EH (cell line): ENCODE measurements around the gene ZNF862.

Experiments used
- DNase-seq: peaks from one replicate; pipeline ENCODE4 v3.0.0-alpha.2; 2015; ENCODE audit warnings: low read depth

The ZNF862 gene

DNA sequence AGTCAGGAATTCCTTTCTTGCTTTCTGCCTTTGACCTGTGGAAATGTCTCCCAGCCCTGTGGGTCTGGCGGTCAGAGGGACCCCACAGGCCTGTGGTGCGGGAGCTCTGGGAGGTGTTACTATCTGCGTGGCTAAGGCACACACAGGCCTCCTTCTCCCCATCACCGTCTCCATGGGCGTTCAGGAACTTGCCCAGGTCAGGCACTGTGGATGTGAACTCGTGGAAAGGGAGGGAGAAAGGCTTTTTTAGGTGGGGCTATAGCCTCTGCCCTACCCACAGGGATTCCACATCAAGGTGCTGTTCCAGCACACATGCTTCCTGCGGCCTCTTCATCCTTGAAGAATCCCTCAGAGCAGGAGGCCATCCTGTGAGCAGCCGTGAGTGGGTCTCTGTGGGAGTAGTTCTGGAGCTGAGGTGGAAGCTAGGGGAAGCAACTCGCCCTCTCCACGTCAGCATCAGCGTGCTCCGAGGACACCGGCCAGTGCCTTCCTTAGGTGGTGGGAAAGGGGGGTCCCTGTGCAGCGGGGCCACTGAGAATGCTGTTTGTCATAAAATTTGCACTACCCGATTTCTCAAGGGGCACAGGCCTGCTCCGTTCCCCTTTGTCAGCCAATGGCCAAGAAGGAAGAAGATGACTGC lies 28.1 kb downstream of the ZNF862 start:
- DNase-seq = no peak

DNA sequence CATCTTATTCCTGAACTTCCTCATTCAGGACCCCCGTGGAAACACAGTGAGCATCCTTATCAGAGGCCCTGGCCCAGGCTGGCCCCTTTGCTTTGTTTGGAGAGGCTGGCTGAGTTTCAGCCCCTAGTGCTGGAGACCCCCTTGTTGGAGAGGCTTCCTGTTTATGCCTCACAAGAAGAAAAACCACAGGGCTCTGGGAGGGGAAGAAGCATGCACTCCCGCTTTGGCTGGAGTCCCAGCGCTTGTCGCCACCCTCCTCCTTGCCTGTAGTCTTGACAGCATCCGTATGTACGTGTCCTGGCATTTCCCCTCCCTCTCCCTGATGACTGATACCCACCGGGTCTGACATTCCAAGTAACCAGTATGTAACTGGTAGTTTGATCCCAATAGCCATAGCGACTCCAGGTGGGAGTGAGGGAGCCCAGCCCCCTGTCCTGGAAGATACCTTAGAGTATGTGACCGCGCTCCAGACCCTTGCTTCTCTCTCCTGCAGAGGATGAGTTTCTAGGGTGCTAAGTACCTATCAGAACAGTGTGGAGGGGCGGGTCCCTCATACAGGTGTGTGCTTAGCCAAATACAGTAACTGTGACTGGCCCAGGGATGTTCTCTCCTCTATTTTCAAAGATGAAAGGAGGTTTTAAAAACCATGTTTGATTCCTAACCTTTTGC lies 28.7 kb downstream of the ZNF862 start:
- DNase-seq = peak; percentile 7

DNA sequence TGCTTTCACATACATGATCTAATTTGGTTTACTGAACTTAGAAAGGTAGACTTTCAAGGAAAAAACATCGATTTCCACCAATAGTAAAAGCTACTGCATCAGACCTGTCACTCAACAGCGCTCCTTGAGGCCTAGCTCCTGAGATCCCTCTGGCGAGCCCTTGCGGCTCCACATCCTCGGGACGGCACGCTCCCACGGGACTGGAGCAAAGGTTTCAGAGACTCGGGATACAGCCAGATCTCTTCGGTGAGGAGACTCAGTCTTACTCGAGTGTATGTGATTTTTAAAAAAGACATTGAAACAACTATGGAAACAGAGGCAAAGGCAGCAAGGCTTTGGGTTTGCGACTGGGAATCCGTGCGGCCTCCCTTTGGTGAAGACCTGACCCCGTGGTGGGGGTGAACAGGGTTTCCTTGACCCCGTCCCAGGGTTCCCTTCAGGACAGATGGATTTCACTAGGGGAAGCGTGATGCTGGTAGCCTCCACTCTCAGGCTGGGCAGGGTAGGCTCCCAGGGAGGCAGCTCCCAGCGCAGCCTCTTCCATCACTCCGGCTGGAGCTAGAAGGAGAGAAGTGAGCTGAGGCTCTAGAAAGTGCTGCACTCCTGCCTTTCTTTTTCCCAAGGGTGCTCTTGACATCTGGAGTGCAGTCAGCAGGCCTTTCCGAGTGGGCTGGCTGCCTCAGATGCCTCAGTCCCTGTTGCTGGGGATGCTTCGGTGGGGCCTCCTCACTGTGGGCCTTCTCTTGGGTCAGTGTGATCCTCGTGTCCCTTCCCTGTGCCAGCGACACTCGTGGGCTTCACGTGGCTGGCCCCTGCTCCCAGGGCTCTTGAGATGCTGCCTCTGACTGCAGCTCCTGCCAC lies 29.8 kb downstream of the ZNF862 start:
- no peak for DNase-seq

DNA sequence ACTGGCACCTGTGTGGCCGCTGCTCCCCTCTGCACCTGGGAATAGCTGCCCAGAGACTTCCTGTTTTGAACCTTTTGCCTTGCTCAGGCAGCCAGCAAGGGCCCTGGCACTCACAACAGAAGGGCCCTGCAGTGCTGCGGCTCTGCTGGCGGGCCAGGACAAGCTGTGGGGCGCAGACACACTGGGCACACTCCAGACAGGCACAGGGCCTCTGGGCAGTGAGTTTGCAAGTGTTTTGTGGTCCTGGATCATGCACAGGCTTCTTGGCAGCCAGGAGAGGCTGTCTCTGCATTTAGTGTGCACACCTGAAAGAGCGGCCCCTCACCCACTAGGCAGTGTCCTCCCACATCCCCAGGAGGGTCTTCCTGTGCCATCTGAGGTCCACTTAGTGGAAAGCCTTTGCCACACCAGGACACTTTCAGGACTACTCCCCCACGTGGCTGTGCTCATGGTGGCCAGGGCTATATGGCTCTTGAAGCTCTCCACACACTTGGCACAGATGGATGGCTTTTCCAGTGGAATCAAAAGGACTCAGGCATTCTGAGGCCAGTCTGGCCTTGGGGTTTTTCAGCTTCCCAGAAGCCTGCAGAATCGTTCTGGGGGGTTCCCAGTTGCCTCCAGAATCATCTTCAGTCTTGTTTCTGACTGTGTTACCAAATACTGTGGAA lies 30.6 kb downstream of the ZNF862 start:
- DNase-seq = no peak

DNA sequence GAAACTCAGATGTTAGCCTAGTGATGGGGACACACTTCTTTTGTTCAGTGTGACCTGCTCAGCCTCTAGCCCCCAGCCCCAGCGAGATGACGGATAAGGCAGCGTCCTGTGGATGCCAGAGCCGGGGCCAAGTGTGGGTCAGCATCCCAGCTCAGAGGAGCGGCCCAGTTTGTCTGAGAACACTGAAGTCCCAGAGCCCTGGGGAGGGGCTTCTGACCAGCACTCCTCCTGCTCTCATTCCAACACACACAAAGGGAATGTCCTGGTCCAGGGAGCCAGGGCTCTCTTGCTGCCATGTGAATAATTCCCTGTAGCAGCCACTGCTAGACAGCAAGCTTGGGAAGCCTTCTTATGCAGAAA lies 31.1 kb downstream of the ZNF862 start:
- DNase-seq = no peak

DNA sequence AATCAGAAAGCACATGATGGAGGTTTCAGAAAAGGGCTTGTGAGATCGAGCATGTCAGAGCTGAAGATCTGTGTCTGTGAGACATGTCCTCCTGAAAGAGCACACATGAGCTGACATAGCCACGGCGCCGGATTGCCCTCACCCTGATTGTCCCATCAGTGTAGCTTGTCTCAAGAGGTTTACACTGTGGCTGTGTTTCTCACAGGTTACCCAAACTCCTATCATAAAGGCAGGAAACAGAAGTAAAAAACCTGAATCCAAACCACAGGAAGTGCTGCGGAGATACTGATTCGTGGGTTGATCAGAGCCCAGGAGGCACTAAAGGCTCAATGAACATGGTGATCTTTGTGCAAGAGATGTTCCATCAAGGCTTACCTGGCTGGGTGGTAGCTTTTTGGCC lies 31.7 kb downstream of the ZNF862 start:
- no peak for DNase-seq

DNA sequence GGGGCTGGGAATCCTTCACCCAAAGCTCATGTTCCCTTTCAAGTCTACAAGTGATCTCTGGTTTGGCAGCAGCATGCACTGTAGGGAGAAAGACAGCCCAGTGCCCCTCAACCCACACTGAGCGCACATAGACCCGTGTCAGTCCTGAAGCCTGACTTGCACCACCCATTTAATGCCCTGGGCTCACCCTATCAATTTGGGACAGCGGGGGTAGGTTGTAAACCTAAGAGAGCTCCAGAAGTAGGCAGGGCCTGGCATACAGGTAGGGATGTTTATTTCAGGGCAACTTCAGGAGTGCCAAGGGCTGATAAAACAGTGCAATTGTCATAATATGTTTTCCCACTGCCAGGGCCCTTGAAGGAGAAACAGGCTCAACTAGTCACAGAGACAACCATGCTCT lies 32.1 kb downstream of the ZNF862 start:
- no peak for DNase-seq

DNA sequence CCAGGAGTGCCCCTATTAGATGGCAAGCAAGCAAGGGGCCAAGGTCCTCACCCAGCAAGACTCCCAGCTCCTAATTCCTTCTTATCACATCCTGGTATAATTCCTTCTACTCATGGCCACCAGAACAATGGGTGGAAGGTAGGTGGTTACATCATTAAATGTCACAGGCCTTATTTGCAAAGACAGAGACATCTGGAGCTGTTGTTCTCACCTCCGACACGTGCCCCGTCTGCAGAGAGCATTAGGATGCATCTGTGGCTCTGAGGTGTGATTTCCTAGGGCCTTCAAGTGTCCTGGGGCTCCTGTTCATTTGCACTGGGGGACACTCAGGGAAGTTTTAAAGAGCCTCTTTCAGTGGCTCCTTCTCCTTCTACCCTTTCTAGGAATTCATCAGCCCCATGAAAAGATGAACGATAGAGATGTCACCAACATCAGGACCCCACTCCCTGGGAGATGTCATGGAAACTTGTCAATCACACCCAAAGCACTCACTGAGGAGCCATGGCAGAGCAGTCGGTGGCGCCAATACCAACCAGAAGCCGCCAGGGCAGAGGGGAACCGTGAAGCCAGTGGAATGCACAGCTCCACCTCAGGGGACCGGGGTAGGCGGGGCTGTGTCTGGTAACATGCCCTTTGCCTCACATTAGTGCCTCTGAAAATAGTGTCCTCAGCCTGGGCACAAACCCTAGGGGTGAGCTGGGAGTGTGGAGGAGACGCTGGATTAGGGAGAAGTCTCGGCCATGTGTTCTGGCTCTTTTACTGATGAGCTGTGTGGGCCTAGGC lies 32.7 kb downstream of the ZNF862 start:
- DNase-seq = no peak

DNA sequence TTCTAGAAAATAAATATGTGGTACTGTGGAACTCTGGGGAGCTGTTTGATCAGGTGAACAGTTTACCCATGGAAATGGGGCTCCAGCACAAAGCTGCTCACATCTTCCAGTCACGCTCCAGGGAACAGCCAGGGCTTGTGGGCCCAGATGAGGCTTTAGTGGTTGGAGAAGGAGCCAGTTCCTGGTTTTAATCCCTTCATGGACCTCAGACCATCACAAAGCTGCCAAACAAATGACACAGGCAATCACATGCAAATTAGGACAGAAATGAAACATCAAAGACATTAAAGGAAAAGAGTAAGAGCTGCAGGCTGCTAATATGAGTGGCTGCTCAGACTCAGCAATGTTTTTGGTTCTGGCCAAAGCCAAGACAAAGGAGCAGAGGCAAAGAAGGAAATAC lies 33.4 kb downstream of the ZNF862 start:
- DNase-seq = no peak

DNA sequence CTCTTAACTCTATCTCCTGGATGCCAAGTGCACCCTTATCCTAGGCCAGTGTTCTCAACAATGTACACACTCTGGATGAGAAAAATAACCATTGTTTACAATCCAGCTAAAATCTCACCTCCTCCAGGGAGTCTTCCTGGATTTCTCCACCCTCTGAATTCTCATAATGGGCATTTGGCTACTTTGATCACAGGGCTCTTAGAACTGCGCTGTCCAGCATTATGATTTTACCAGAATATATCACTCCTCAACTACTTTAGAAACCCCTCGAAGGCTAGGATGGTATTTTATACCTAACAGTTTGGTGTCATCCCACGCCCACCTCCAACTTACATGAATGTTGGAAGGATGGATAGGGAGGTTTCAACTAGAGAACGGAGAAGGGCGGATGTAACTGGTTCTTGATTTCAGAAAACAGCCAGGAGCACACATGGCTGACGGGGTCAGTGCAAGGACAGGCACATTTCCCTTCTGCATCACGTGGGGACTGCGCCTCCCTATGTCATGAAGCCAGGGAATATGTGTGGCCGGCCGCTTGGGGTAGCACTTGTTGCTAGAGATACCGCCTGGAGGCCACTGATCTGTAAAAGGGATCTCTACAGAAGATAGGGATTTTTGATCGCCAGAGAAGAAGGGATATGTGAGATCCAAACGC lies 34.4 kb downstream of the ZNF862 start:
- DNase-seq = peak; percentile 88

DNA sequence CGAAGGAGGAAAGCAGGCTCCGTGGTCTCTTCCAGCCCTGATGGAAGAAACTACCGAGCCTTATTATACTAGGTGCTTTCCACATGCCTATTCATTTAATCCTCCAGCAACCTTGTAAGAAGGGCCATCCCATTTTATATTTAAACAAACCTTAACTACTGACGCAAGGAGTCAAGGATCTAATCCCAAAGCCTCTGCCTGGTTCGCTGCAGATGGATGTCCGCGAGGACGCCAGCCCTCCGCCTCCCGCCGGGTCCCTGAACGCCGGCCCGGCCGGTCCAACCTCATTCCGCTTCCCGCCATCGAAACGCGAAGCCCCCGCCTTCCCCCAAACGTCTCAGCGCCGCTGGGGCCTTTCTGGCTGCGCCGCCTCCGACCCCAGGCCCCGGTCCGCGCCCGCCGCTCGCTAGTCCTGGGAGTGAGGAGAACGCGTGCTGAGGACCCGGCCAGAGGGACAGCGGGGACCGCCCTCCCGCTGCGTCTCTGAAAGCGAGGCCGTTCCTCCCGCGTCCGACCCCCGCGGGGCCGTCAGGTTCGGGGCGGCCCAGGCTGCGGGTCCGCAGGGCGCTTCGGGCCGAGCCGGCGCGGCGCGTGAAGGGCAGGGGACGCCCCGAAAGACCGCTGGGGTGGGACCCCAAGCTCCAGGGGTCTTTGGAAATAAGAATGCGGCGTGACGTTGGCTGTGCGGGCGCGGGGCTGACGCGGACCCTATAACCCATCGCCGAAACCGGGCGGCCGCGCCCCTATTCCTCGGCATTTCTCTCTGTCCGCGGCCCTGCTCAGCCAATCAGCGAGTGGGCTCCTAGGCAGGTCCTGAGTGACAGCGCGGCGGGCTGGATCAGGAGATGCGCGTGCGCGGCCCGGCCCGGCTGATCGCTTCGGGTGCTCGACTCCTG lies 35.1 kb downstream of the ZNF862 start, which contains the start of gene ATP6V0E2:
TSS of gene ATP6V0E2 (plus strand) at position 896 of the 896 bp plus-strand sequence. CDS start 97 bp downstream, outside the sequence.
- peak; percentile 93 for DNase-seq

DNA sequence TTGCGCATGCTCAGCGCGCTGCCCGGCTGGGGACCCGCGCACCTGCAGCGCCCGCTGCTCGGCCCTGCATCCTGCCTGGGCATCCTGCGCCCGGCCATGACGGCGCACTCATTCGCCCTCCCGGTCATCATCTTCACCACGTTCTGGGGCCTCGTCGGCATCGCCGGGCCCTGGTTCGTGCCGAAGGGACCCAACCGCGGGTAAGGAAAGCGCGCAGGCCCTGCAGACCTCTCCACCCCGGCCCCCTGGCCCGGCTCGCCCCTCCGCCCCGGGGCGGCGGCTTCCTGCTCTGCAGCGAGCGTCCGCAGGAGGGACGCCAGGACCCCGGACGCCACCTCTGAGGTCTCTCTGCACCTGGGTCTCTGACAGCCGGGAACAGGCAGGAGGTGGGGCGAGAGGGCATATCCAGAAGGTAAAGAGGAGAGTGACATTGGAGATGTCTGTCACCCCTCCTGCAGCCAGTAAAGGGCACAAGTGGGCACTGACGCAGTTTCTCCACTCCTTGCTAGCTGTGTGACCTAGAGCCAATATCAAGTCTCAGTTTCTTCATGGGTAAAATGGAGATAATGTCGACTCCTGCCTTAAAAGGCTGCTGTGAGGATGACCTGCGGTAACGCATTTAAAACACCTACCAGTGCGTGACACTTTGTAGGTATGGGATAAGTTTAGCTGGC lies 35.9 kb downstream of the ZNF862 start:
- DNase-seq = no peak

DNA sequence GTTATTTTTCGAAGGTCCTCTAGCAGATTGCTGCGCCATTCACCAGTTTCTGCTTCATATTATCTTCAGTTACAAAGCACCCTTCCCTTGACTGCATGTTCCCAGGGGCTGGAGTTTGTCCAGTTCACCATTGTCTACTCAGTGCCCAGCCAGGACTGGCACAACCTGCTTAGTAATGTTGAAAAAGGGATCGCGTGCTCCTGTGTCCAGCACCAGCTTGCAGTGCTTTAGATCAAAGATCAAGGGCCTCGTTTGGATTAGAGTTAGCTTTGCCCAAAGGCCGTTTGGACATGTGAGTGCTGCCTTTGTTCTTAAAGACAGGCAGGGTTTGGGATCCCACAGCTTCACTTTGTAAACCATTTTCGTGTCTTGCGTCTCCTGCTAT lies 36.5 kb downstream of the ZNF862 start:
- DNase-seq = no peak

DNA sequence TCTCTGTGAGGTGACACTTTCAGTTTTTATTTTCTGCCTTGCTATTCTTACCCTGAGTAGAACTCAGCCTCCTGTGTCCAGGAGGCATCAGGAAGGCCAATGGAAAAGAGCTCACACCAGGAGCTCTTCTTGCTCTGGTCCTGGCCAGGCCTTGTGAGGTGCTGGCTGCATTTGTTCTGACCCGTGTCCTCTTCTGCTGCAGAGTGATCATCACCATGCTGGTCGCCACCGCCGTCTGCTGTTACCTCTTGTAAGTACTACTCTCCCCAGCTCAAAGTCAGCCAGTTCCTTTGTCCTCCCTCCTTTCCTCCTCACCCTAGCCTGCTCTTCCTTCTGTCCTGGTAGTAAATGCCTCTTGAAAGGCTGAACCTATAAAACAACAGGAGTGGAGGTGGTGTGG lies 37.2 kb downstream of the ZNF862 start:
- DNase-seq = no peak

DNA sequence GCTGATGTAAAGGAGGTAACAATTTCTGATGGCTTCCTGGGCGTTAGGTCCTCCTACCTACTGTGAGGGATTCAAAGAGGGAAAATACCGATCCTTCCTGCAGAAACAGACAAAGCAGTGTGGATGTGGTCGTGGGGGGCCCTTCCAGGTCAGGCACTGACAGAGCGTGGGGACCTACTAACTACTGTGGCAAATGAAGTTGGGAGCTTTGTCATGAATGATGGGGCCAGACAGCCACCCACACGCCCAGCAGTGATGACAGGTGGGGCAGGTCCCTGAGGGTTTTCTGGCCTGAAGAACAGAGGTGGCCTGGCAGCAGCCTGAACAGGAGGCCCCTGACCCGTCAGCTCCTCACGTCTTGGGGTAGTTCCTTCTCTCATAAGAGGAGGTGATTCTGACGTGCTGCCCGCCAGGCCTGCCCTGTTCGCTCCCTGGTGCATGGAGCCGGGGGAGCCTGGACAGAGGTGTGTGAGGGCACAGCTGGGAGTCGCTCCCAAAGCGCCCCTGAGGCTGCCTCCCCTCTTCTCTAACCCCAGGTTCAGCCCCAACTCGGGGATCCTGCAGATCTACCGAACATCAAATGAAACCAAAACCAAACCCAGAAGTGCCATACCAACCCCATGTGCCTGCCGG lies 39.8 kb downstream of the ZNF862 start:
- no peak for DNase-seq

DNA sequence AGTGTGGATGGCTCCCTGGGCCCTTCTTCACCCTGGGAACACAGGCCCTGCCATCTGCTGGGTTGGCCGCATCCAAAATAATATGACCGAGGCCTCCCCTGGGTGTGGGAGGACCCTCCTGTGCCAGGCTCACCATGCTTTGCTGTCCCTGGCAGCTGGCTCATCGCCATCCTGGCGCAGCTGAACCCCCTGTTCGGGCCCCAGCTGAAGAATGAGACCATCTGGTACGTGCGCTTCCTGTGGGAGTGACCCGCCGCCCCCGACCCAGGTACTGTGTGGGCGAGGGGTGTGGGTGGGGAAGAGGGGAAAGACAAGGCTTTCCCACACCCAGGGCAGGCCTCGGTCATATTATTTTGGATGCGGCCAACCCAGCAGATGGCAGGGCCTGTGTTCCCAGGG lies 40.3 kb downstream of the ZNF862 start:
- DNase-seq = no peak

DNA sequence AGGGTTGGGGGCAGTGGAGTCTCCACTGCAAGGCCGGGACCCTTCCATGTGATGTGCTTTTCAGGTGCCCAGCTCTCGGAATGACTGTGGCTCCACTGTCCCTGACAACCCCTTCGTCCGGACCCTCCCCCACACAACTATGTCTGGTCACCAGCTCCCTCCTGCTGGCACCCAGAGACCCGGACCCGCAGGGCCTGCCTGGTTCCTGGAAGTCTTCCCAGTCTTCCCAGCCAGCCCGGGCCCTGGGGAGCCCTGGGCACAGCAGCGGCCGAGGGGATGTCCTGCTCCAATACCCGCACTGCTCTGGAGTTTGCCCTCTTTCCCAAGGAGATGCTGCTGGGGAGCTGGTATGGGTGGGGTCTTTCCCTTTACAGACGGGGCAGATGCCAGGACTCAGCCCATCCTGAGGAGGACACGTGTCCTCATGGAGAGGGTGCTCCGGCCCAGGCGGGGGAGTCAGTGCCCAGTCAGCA lies 41.1 kb downstream of the ZNF862 start:
- DNase-seq = no peak

DNA sequence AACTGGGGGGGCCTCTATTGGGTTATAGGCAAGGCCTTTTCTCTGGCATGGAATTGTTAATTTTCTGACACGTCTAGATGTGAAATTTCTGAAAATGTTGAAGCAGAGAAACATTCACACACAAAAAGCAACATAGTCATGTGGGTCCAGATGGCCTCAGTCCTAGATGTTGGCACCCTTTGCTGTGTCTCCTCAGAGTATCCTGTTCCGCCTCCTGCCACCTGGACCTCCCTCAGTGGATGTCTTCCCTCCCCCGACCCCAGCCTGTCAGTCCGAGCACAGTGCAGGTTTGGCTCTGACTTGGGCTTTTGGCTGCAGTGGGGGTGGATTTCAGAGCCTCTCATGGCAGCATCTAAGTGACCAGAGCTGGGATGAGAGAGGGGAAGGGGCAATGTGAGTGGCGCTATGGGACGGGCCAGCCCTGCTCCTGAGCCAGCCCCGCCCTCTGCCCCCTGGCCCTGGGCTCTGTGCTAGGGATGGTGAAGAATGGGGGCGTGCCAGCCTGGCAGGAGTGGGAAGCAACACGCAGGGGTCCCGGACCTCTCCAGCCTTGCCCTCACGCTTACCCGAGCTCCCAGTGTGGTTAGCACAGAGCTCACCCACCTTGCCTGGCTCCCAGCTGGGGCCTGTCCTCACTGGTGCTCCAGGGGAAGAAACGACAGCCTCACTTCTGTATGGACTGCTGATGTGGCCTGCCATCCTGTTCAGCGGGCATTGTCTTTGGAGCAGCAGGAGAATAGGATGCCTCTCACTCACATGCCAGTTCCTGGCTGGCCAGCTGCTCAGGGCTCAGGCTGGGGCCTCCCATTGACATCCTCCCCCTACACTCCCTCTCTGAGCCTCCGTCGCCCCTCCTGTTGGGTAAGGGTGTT lies 41.8 kb downstream of the ZNF862 start:
- no peak for DNase-seq
